Heart left ventricle (tissue), 13 donors: Measurements from ENCODE around the gene SPA17.

Experiments
- POLR2A ChIP-seq, 2 donors: fragments of 450-650 bp; IDR thresholded peaks; one replicate each; pipeline ENCODE4 v1.6.1; 2017; ENCODE audit warnings: antibody characterized with exemption in 2 of 2, mild to moderate bottlenecking in 2 of 2, moderate library complexity in 2 of 2
- TF ChIP-seq, protein P1 (sequence below), 12 donors: fragments of 200-600 bp; sonication (generic) in 4 of 12; IDR thresholded peaks; one replicate each; pipeline versions ENCODE4 v1.5.0 to v1.8.0; 2018 to 2022; ENCODE audit warnings: antibody characterized with exemption in 12 of 12, mild to moderate bottlenecking in 5 of 12
- donor health status: ischemic (EF 13 %, LVEDD 7.1; RV severe dilation, severe dysfunction).
- donor health status: DM: no; HTN: yes; CAD: no.
- donor health status: DM: no; HTN: no; CAD: no.
- donor health status: ischemic (EF 25% LVEDD 6.9; RV normal size, moderate dysfunction).
- donor health status: ischemic (EF 25% LVEDD 5.7; RV mildly dilated, moderate dysfunction).
- donor health status: ischemic (EF 35%, LVEDD 5.7; RV mildly dilated, moderate dysfunction).
- donor health status: nonischemic (EF 11% LVEDD 7.7; RV severe dilation, severe dysfunction).
- donor health status: DM: yes; HTN: yes; CAD: no.
- donor health status: PGD.
- donor health status: ischemic (EF 29% LVEDD 5.4; RV normal size, mild dysfunction).
- donor health status: nonischemic (EF 23%, LVEDD 6.1; RV moderate dilation, normal function).

DNA sequence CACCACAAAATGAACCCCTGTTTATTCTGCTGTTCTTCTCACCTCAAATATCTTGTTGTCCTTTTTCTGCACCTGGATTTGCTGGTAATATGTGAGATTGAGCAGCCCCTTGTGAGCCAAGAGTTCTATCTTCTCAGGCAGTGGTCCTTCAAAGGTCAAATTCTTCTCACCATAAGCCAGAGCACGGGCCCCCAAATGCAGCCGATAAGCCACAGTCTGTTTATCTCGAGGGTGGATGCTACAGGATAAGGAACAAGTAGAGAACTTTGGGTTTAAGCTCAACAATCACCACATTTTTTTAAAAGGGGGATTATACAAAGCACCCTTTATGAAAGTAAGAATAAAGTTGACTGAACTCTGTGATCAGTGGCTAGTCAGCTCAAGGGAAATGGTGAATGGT lies 35.2 kb upstream of the SPA17 start:
- TF ChIP-seq POLR2A (IDR thresholded peaks at IDR 0.05), result no peak
- TF ChIP-seq, protein P1, sequence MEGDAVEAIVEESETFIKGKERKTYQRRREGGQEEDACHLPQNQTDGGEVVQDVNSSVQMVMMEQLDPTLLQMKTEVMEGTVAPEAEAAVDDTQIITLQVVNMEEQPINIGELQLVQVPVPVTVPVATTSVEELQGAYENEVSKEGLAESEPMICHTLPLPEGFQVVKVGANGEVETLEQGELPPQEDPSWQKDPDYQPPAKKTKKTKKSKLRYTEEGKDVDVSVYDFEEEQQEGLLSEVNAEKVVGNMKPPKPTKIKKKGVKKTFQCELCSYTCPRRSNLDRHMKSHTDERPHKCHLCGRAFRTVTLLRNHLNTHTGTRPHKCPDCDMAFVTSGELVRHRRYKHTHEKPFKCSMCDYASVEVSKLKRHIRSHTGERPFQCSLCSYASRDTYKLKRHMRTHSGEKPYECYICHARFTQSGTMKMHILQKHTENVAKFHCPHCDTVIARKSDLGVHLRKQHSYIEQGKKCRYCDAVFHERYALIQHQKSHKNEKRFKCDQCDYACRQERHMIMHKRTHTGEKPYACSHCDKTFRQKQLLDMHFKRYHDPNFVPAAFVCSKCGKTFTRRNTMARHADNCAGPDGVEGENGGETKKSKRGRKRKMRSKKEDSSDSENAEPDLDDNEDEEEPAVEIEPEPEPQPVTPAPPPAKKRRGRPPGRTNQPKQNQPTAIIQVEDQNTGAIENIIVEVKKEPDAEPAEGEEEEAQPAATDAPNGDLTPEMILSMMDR (IDR thresholded peaks at IDR 0.05), result no peak
